NT2/D1 (cell line): ENCODE measurements around the gene ARHGEF19.
"Not testable (repeated sequence)": the region's sequence is repeated elsewhere in the genome, so short reads cannot be mapped to it uniquely, and the experiment has no call there.

ENCODE experiments used
- DNase-seq: peaks from one replicate; pipeline ENCODE4 v3.0.0-alpha.2; 2011; ENCODE audit warnings: low read depth, low spot score
- H3K27me3 ChIP-seq: 2 replicates; pipeline ENCODE4 v1.6.0; 2011; ENCODE audit warnings: mild to moderate bottlenecking; ENCODE audit not compliant: insufficient read length, insufficient read depth
- H3K36me3 ChIP-seq: 2 replicates; pipeline ENCODE4 v1.6.1; 2011; ENCODE audit warnings: mild to moderate bottlenecking, low read length, mixed read lengths; ENCODE audit not compliant: insufficient read depth, insufficient read length
- H3K4me1 ChIP-seq: 2 replicates; pipeline ENCODE4 v1.5.1; 2011; ENCODE audit not compliant: insufficient read depth, insufficient read length
- H3K4me3 ChIP-seq: 2 replicates; pipeline ENCODE4 v1.5.1; 2011; ENCODE audit warnings: low read depth; ENCODE audit not compliant: insufficient read length
- H3K9ac ChIP-seq: 2 replicates; pipeline ENCODE4 v1.6.0; 2011; ENCODE audit warnings: low read depth; ENCODE audit not compliant: insufficient read length
- H3K9me3 ChIP-seq: 2 replicates; pipeline ENCODE4 v1.5.1; 2011; ENCODE audit warnings: mild to moderate bottlenecking, low read length; ENCODE audit not compliant: insufficient read depth
- SUZ12 ChIP-seq: IDR thresholded peaks from 2 replicates; pipeline ENCODE4 v1.6.1; 2011; ENCODE audit not compliant: insufficient read length, insufficient read depth; ENCODE audit errors: extremely low read depth
- YY1 ChIP-seq: IDR thresholded peaks from 2 replicates; pipeline ENCODE4 v1.6.1; 2011; ENCODE audit not compliant: insufficient read length, insufficient read depth
- ZNF274 ChIP-seq: IDR thresholded peaks from 2 replicates; pipeline ENCODE4 v1.6.1; 2011; ENCODE audit warnings: mild to moderate bottlenecking, low read depth, low read length

Gene ARHGEF19

GRCh38 chr1:16218014-16218673 is 5.7 kb upstream of the ARHGEF19 start:
- Histone ChIP-seq H3K27me3 (peaks cover 31% of the 10 kb centered on the region), H3K36me3 (no peaks in the 10 kb centered on the region), H3K4me1 (peaks cover 2% of the 10 kb centered on the region), H3K9ac (no peak overlapping the region), H3K9me3 (no peaks in the 10 kb centered on the region), H3K4me3 (no peak overlapping the region)
- TF ChIP-seq ZNF274 (no peak), SUZ12 (no peak), YY1 (no peak)
- DNase-seq: no peak

GRCh38 chr1:16217061-16217785 is 4.8 kb upstream of the ARHGEF19 start:
- H3K36me3 ChIP-seq: no peaks in the 10 kb centered on the region
- H3K4me3 ChIP-seq: peak overlapping the region; percentile 25
- peaks cover 4% of the 10 kb centered on the region for H3K4me1 ChIP-seq
- TF ChIP-seq ZNF274 (no peak), YY1 (no peak), SUZ12 (no peak)
- peaks cover 31% of the 10 kb centered on the region for H3K27me3 ChIP-seq
- peak; percentile 90 for DNase-seq
- peak overlapping the region; percentile 42 for H3K9ac ChIP-seq
- no peaks in the 10 kb centered on the region for H3K9me3 ChIP-seq

DNA sequence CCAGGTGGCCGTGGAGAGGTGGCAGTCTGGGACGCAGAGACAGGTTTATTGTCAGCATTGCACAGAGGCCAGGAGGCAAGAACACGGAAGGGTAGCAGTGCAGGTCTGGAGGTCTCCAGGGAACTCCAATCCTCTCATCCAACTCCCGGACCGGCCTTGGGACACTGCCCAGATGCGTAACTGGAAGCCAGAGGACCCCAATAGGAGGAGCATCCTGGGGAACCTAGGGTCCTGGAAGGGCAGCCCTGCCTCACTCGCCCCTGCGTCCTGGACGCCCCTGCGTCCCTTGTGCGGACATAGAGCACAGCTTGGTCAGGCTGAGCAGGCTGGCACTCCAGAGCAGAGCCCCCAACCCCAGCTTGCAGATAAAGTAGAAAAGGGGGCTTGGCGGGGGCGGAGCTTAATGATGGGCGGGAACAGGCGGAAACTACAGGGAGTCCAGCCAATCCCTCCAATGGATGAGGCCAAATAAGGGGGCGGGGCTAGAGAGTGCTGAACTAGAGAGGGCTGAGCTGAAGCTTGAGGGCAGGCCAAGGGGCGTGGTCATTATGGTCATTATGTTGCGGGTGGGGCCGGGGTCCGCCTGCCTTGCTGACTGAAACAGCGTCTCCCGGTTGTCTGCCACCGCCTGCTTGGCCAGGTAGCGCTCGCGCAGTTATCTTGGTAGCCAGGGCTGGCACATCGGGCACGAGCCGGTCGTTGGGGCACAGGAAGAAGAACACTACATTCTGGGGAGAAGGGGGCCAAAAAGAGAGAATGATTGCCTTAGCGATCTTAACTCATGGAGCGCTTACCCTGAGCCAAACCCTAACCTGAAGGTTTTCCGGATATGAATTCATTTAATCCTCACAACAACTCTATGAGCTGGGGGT is 3.7 kb upstream of the ARHGEF19 start:
- no peaks in the 10 kb centered on the region for H3K9me3 ChIP-seq
- peaks cover 6% of the 10 kb centered on the region for H3K4me1 ChIP-seq
- no peaks in the 10 kb centered on the region for H3K36me3 ChIP-seq
- peaks cover 29% of the 10 kb centered on the region for H3K27me3 ChIP-seq
- DNase-seq: peak; percentile 81
- H3K9ac ChIP-seq: no peak overlapping the region
- TF ChIP-seq ZNF274: no peak
- peak overlapping the region; percentile 8 for H3K4me3 ChIP-seq

GRCh38 chr1:16215240-16215639 is 2.8 kb upstream of the ARHGEF19 start:
- not testable (repeated sequence) for H3K9ac ChIP-seq, H3K36me3 ChIP-seq, H3K4me3 ChIP-seq, DNase-seq, H3K4me1 ChIP-seq, H3K9me3 ChIP-seq
- H3K27me3 ChIP-seq: peaks cover 25% of the 10 kb centered on the region

GRCh38 chr1:16213544-16213943 is 1.1 kb upstream of the ARHGEF19 start:
- DNase-seq, H3K4me3 ChIP-seq, H3K9ac ChIP-seq, H3K36me3 ChIP-seq, H3K9me3 ChIP-seq, H3K4me1 ChIP-seq: not testable (repeated sequence)
- peaks cover 18% of the 10 kb centered on the region for H3K27me3 ChIP-seq

DNA sequence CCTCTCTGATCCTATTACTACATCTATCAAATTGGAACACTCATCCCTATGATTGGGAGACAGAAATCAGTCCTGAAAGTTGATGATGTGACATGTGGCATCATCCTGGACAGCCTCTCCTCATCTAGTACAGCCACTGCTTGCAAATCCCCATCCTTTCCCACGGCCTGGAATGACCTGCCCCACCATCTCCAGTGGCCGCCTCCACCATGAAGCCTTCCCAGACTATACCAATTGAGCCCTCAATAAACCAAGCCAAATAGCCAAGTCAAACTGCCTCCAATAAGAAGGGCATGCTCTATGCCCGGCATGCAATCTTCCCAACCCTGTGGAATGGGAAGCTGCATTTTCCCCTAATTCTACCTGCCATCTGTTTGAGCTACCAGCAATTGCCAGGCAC is 561 bp upstream of the ARHGEF19 start:
- H3K36me3 ChIP-seq: no peaks in the 10 kb centered on the region
- H3K9ac ChIP-seq: no peak overlapping the region
- no peak for TF ChIP-seq YY1
- peaks cover 12% of the 10 kb centered on the region for H3K27me3 ChIP-seq
- H3K4me1 ChIP-seq: peaks cover 9% of the 10 kb centered on the region
- H3K4me3 ChIP-seq: no peak overlapping the region
- no peak for DNase-seq
- no peaks in the 10 kb centered on the region for H3K9me3 ChIP-seq

DNA sequence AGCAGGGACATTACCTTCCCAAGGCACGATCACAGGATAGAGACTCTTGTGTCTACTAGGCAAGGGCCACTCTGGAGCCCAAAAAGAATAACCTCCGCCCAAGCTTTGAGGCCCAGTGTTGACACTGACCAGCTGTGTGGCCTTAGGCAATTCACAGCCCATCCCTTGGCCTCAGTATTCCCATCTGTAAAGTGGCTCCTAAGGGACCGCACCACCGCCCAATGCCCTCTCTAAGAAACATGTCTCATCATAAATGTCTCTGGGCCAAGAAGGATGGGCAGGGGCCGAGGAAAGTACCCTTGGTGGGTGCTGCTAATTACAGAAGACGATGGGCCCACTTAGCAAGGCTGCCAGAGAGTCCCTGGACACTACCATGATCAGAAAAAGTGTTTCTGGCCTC is 628 bp downstream of the ARHGEF19 start:
- Histone ChIP-seq H3K27me3 (peaks cover 8% of the 10 kb centered on the region), H3K4me1 (peaks cover 9% of the 10 kb centered on the region), H3K9ac (no peak overlapping the region), H3K9me3 (no peaks in the 10 kb centered on the region), H3K4me3 (no peak overlapping the region), H3K36me3 (no peaks in the 10 kb centered on the region)
- no peak for DNase-seq
- TF ChIP-seq SUZ12: no peak
- no peak for TF ChIP-seq ZNF274
- no peak for TF ChIP-seq YY1
